ENCODE results near the gene HRH1.
"Not testable (repeated sequence)": the region's sequence is repeated elsewhere in the genome, so short reads cannot be mapped to it uniquely, and the experiment has no call there.

The HRH1 gene

GRCh38 chr3:11140713-11141104, 13.6 kb upstream of the HRH1 start:
- DNase-seq (ENCODE audit: extremely low read depth in 1 of 2, low read depth in 1 of 2) = no peak

- DNase-seq (ENCODE audit: extremely low read depth in 1 of 2, low read depth in 1 of 2) = no peak
Observed at GRCh38 chr3:11143476-11143875, 10.8 kb upstream of the HRH1 start.

- no peak for DNase-seq (ENCODE audit: extremely low read depth in 1 of 2, low read depth in 1 of 2)
Observed at GRCh38 chr3:11144996-11145395, 9.3 kb upstream of the HRH1 start.

GRCh38 chr3:11145888-11146287, 8.4 kb upstream of the HRH1 start:
- DNase-seq (ENCODE audit: extremely low read depth in 1 of 2, low read depth in 1 of 2) = no peak

- no peak for DNase-seq (ENCODE audit: extremely low read depth in 1 of 2, low read depth in 1 of 2)
Observed at GRCh38 chr3:11146773-11147660, 7.3 kb upstream of the HRH1 start.

- no peak for DNase-seq (ENCODE audit: extremely low read depth in 1 of 2, low read depth in 1 of 2)
Observed at GRCh38 chr3:11150256-11150655, 4.0 kb upstream of the HRH1 start.

- DNase-seq (ENCODE audit: extremely low read depth in 1 of 2, low read depth in 1 of 2) = no peak
Observed at GRCh38 chr3:11152301-11152700, 2.0 kb upstream of the HRH1 start.

- no peak for DNase-seq (ENCODE audit: extremely low read depth in 1 of 2, low read depth in 1 of 2)
Observed at GRCh38 chr3:11154953-11155325, 646 bp downstream of the HRH1 start.

- no peak for DNase-seq (ENCODE audit: extremely low read depth in 1 of 2, low read depth in 1 of 2)
Observed at GRCh38 chr3:11155341-11156025, 1.2 kb downstream of the HRH1 start.

GRCh38 chr3:11156026-11156410, 1.7 kb downstream of the HRH1 start:
- no peak for DNase-seq (ENCODE audit: extremely low read depth in 1 of 2, low read depth in 1 of 2)

- DNase-seq (ENCODE audit: extremely low read depth in 1 of 2, low read depth in 1 of 2) = no peak
Observed at GRCh38 chr3:11157421-11157820, 3.1 kb downstream of the HRH1 start.

- no peak for DNase-seq (ENCODE audit: extremely low read depth in 1 of 2, low read depth in 1 of 2)
Observed at GRCh38 chr3:11159421-11159904, 5.2 kb downstream of the HRH1 start.

GRCh38 chr3:11161666-11162065, 7.4 kb downstream of the HRH1 start:
- DNase-seq (ENCODE audit: extremely low read depth in 1 of 2, low read depth in 1 of 2) = no peak

GRCh38 chr3:11162401-11163345, 8.4 kb downstream of the HRH1 start:
- no peak for DNase-seq (ENCODE audit: extremely low read depth in 1 of 2, low read depth in 1 of 2)

GRCh38 chr3:11164607-11165006, 10.3 kb downstream of the HRH1 start:
- no peak for DNase-seq (ENCODE audit: extremely low read depth in 1 of 2, low read depth in 1 of 2)

GRCh38 chr3:11165476-11165875, 11.2 kb downstream of the HRH1 start:
- DNase-seq (ENCODE audit: extremely low read depth in 1 of 2, low read depth in 1 of 2) = no peak

GRCh38 chr3:11166807-11167400, 12.6 kb downstream of the HRH1 start:
- not testable (repeated sequence) for DNase-seq (ENCODE audit: extremely low read depth in 1 of 2, low read depth in 1 of 2)

GRCh38 chr3:11167590-11167989, 13.3 kb downstream of the HRH1 start:
- DNase-seq (ENCODE audit: extremely low read depth in 1 of 2, low read depth in 1 of 2) = no peak

- DNase-seq (ENCODE audit: extremely low read depth in 1 of 2, low read depth in 1 of 2) = no peak
Observed at GRCh38 chr3:11168406-11168805, 14.1 kb downstream of the HRH1 start.

- no peak for DNase-seq (ENCODE audit: extremely low read depth in 1 of 2, low read depth in 1 of 2)
Observed at GRCh38 chr3:11168881-11169805, 14.8 kb downstream of the HRH1 start.

All from activated CD8-positive, alpha-beta memory T cell treated with anti-CD3 and anti-CD28 coated beads for 1 hour (primary cell).